SK-N-SH (cell line): ENCODE measurements around the gene NCAM1. TPM values are rescaled to one million over a fixed set of nuclear protein-coding genes. Genes with fewer than 3 reads are reported as not detected.

Source experiments
- CTCF ChIA-PET: fragments of 300-600, 350-600 bp; formaldehyde crosslinking; extraction: SDS; loops from one replicate; lab custom pipeline; 2021; lab: Yijun Ruan, JAX
- POLR2A ChIA-PET: fragments of 350-600 bp; sonication (Branson Sonifier 250); formaldehyde crosslinking; extraction: SDS; loops from one replicate; lab custom pipeline; 2020; ENCODE audit warnings: antibody characterized with exemption, inconsistent platforms; lab: Yijun Ruan, JAX
- DNase-seq: peaks from one replicate; pipeline ENCODE4 v3.0.0; 2012
- H2AFZ ChIP-seq: fragments of 200-600 bp; sonication (generic); 2 replicates; pipeline ENCODE4 v1.8.1; 2016; ENCODE audit warnings: antibody characterized with exemption, mild to moderate bottlenecking, low read depth
- H3F3A ChIP-seq: fragments of 200-600 bp; sonication (generic); replicated peaks from 2 replicates; pipeline ENCODE3; 2016; ENCODE audit warnings: antibody characterized with exemption, mild to moderate bottlenecking; ENCODE audit not compliant: insufficient read depth
- H3K27ac ChIP-seq, 2 experiments: fragments of 200-500 bp in 1 of 2; fragments of 200-600 bp in 1 of 2; sonication (Bioruptor generic) in 1 of 2; sonication (generic), shearing (Covaris generic) in 1 of 2; 2 replicates each; pipeline versions ENCODE4 v1.5.1 to v1.6.1; 2014 to 2016; ENCODE audit warnings: low read depth in 2 of 2, inconsistent platforms in 1 of 2, low read length in 1 of 2, mild to moderate bottlenecking in 1 of 2, mixed read lengths in 1 of 2
- H3K27me3 ChIP-seq: fragments of 200-600 bp; sonication (generic), shearing (Covaris generic); 2 replicates; pipeline ENCODE4 v1.6.1; 2016; ENCODE audit warnings: mixed run types; ENCODE audit not compliant: insufficient read depth
- H3K36me3 ChIP-seq, 2 experiments: fragments of 200-500 bp in 1 of 2; fragments of 200-600 bp in 1 of 2; sonication (Bioruptor generic) in 1 of 2; sonication (generic) in 1 of 2; replicated peaks in 1 of 2; 2 replicates each; pipeline versions ENCODE3 to v1.5.1; 2014 to 2016; ENCODE audit warnings: low read length in 1 of 2, mild to moderate bottlenecking in 1 of 2; ENCODE audit not compliant: insufficient read depth in 2 of 2, control insufficient read depth in 1 of 2
- H3K4me1 ChIP-seq, 2 experiments: fragments of 200-500 bp in 1 of 2; fragments of 200-600 bp in 1 of 2; sonication (Bioruptor generic) in 1 of 2; sonication (generic), shearing (Covaris generic) in 1 of 2; 2 replicates each; pipeline versions ENCODE4 v1.5.1 to v1.6.1; 2014 to 2016; ENCODE audit warnings: low read depth in 1 of 2, low read length in 1 of 2, mixed run types in 1 of 2; ENCODE audit not compliant: insufficient read depth in 2 of 2, control insufficient read depth in 1 of 2
- H3K4me2 ChIP-seq: fragments of 200-600 bp; sonication (generic), shearing (Covaris generic); 2 replicates; pipeline ENCODE4 v1.6.1; 2017; ENCODE audit warnings: mixed run types
- H3K4me3 ChIP-seq, 2 experiments: fragments of 200-500 bp in 1 of 2; fragments of 200-600 bp in 1 of 2; sonication (Bioruptor generic) in 1 of 2; sonication (generic), shearing (Covaris generic) in 1 of 2; 2 replicates each; pipeline versions ENCODE4 v1.5.1 to v1.8.1; 2014 to 2016; ENCODE audit warnings: low read depth in 2 of 2, inconsistent platforms in 1 of 2, low read length in 1 of 2, mild to moderate bottlenecking in 1 of 2, mixed read lengths in 1 of 2, moderate library complexity in 1 of 2
- H3K79me2 ChIP-seq: fragments of 200-600 bp; sonication (generic); 2 replicates; pipeline ENCODE4 v1.8.1; 2017; ENCODE audit warnings: mild to moderate bottlenecking; ENCODE audit not compliant: insufficient read depth
- H3K9ac ChIP-seq: fragments of 200-600 bp; sonication (generic); 2 replicates; pipeline ENCODE4 v1.6.1; 2017; ENCODE audit warnings: mixed run types
- H3K9me2 ChIP-seq: fragments of 200-600 bp; sonication (generic); 2 replicates; pipeline ENCODE4 v1.6.1; 2017; ENCODE audit warnings: mixed run types
- H3K9me3 ChIP-seq: fragments of 200-600 bp; sonication (generic); 2 replicates; pipeline ENCODE4 v1.6.1; 2017; ENCODE audit warnings: mixed run types, mild to moderate bottlenecking, moderate library complexity
- H4K20me1 ChIP-seq: fragments of 200-600 bp; sonication (generic); 2 replicates; pipeline ENCODE4 v1.6.1; 2017; ENCODE audit warnings: mild to moderate bottlenecking, mixed run types; ENCODE audit not compliant: insufficient read depth
- CHD2 ChIP-seq: fragments of 150-350 bp; IDR thresholded peaks from 2 replicates; pipeline ENCODE4 v1.6.1; 2018; ENCODE audit warnings: low read length; ENCODE audit not compliant: partially characterized antibody
- CTCF ChIP-seq: fragments of 200-600 bp; sonication (generic); IDR thresholded peaks from 2 replicates; pipeline ENCODE4 v1.6.1; 2017; ENCODE audit warnings: antibody characterized with exemption, mild to moderate bottlenecking, moderate library complexity
- ELF1 ChIP-seq: IDR thresholded peaks from 2 replicates; pipeline ENCODE4 v1.4.0; 2012
- FOSL2 ChIP-seq: IDR thresholded peaks from 2 replicates; pipeline ENCODE4 v1.4.0; 2012; ENCODE audit warnings: low read depth, mild to moderate bottlenecking, moderate library complexity, borderline replicate concordance
- FOXJ3 ChIP-seq: sonication (generic); formaldehyde crosslinking; IDR thresholded peaks from 2 replicates; pipeline ENCODE4 v1.5.1; 2020; ENCODE audit warnings: mild to moderate bottlenecking, missing genetic modification reagents
- GABPA ChIP-seq: IDR thresholded peaks from 2 replicates; pipeline ENCODE4 v1.4.0; 2012; ENCODE audit warnings: low read depth, mild to moderate bottlenecking
- IRF3 ChIP-seq: fragments of 150-350 bp; IDR thresholded peaks from 2 replicates; pipeline ENCODE4 v1.6.1; 2016; ENCODE audit warnings: mild to moderate bottlenecking, low read depth, low read length
- MAX ChIP-seq: IDR thresholded peaks from 2 replicates; pipeline ENCODE4 v1.4.0; 2012; ENCODE audit warnings: low read depth
- MEF2A ChIP-seq: IDR thresholded peaks from 2 replicates; pipeline ENCODE4 v1.4.0; 2012; ENCODE audit warnings: low read depth, borderline replicate concordance
- NRF1 ChIP-seq: IDR thresholded peaks from 2 replicates; pipeline ENCODE4 v1.6.1; 2012; ENCODE audit warnings: low read depth, mild to moderate bottlenecking, low read length
- PBX3 ChIP-seq: IDR thresholded peaks from 2 replicates; pipeline ENCODE4; 2012
- RAD21 ChIP-seq: IDR thresholded peaks from 2 replicates; pipeline ENCODE4 v1.6.1; 2012; ENCODE audit warnings: mild to moderate bottlenecking, low read length
- RCOR1 ChIP-seq: fragments of 150-350 bp; IDR thresholded peaks from 2 replicates; pipeline ENCODE4 v1.6.1; 2017; ENCODE audit warnings: antibody characterized with exemption, low read length
- RFX5 ChIP-seq: IDR thresholded peaks from 2 replicates; pipeline ENCODE4 v1.6.1; 2012; ENCODE audit warnings: mild to moderate bottlenecking, improper control_type of control experiment, low read length
- RXRA ChIP-seq: IDR thresholded peaks from 2 replicates; pipeline ENCODE4 v1.4.0; 2012; ENCODE audit warnings: low read depth, mild to moderate bottlenecking, borderline replicate concordance
- SIN3A ChIP-seq: IDR thresholded peaks from 2 replicates; pipeline ENCODE4 v1.6.1; 2012; ENCODE audit warnings: low read depth, mild to moderate bottlenecking, low read length, moderate library complexity, borderline replicate concordance
- TEAD4 ChIP-seq: IDR thresholded peaks from 2 replicates; pipeline ENCODE4 v1.4.0; 2012; ENCODE audit warnings: mild to moderate bottlenecking, borderline replicate concordance; ENCODE audit not compliant: insufficient read depth
- USF1 ChIP-seq: IDR thresholded peaks from 2 replicates; pipeline ENCODE4 v1.4.0; 2012; ENCODE audit warnings: low read depth, borderline replicate concordance
- WGBS: methylation state at CpG from one replicate; pipeline ENCODE4 v1.1.6; 2017; ENCODE audit warnings: low lambda C conversion rate; 5-methylcytosine and 5-hydroxymethylcytosine counted together
- polyA plus RNA-seq, 3 experiments: library from polyadenylated mRNA; depleted of rRNA; stranded (reverse); fragments of >200 nt; gene quantifications; 2 replicates each; pipeline ENCODE4 v1.2.3, GENCODE V29; 2012

NCAM1 gene
- polyA plus RNA-seq, 1 of the 3 experiments (the other 2 are of a cell fraction) = 19.4 TPM

- Histone ChIP-seq H3K9ac (no peak overlapping the region), H3K9me2 (no peaks in the 10 kb centered on the region)
- WGBS = 62% methylated on average over 2 of the region's 2 CpGs
Observed at GRCh38 chr11:112995423-112996090, 34.3 kb downstream of the NCAM1 start.

More at GRCh38 chr11:112995423-112996090, 34.3 kb downstream of the NCAM1 start:
- TF ChIP-seq CTCF (no peak), RXRA (no peak), SIN3A (no peak), GABPA (no peak), RCOR1 (no peak), MEF2A (no peak), FOXJ3 (CRISPR knock-in tag) (no peak), RAD21 (no peak), IRF3 (no peak), FOSL2 (no peak), CHD2 (no peak), RFX5 (no peak), TEAD4 (no peak), MAX (no peak), PBX3 (no peak), ELF1 (no peak), USF1 (no peak), NRF1 (no peak)
- TF ChIP-seq, all 33 proteins: peak for 0
- H2AFZ ChIP-seq = no peak overlapping the region
- no peaks in the 10 kb centered on the region for H3K36me3 ChIP-seq
- ChIA-PET POLR2A (no interaction called here), CTCF (interaction anchor here (0.8 to 1.7 kb wide), 4 partner anchors 15 to 294 kb away, joined by 3 to 6 read pairs (median 4); no protein-coding TSS in a partner anchor)
- peaks cover 0 to 35% of the 10 kb centered on the region in 2 experiments; a peak in 2 of 4 replicates for H3K4me1 ChIP-seq
- H3K9me3 ChIP-seq = no peaks in the 10 kb centered on the region
- peak overlapping the region in 1 of 2 experiments; percentile 86; a peak in 2 of 4 replicates for H3K27ac ChIP-seq
- no peaks in the 10 kb centered on the region for H4K20me1 ChIP-seq
- H3K4me3 ChIP-seq = no peak overlapping the region
- no peak overlapping the region for H3K4me2 ChIP-seq
- H3F3A ChIP-seq = no peaks in the 10 kb centered on the region
- no peaks in the 10 kb centered on the region for H3K27me3 ChIP-seq
- no peak for DNase-seq
- no peaks in the 10 kb centered on the region for H3K79me2 ChIP-seq
